ENCODE measurements around the gene CACNA1F. TPM values are rescaled to one million over a fixed set of nuclear protein-coding genes. Genes with fewer than 3 reads are reported as not detected.

Gene CACNA1F
- total and polyA plus RNA-seq, 9 of the 15 experiments (the other 6 are each of a cell fraction or from before 2014, with no cell fraction given) = under 0.01 to 0.41 (median 0.03) TPM; not detected in 3

GRCh38 chrX:49155900-49156837 is 77.0 kb downstream of the CACNA1F start:
- peak; percentile 88 to 95 (median 90) for DNase-seq (ENCODE audit: extremely low read depth in 1 of 4, low spot score in 3 of 4)
- Histone ChIP-seq H3K4me2 (ENCODE audit: insufficient read depth, low read length) (peak overlapping the region; percentile 89), H3K9me1 (ENCODE audit: control insufficient read depth, insufficient read depth, low read length) (no peaks in the 10 kb centered on the region), H3K27me3 (ENCODE audit: control insufficient read depth in 2 of 2, insufficient read depth in 2 of 2, low read length in 2 of 2) (no peaks in the 10 kb centered on the region), H3K79me2 (ENCODE audit: control insufficient read depth, insufficient read depth, low read length) (peaks cover 10% of the 10 kb centered on the region; the same call in 2 of the 3 replicates), H2AFZ (ENCODE audit: low read depth, low read length) (peak overlapping the region; percentile 88), H3K27ac (ENCODE audit: extremely low read depth, low read depth, low read length) (peak overlapping the region; percentile 91), H4K20me1 (replicated peaks; ENCODE audit: control insufficient read depth, insufficient read depth, low read length) (no peaks in the 10 kb centered on the region), H3K9ac (ENCODE audit: insufficient read depth in 1 of 2, low read depth in 2 of 2, low read length in 2 of 2) (peak overlapping the region; percentile 78 to 88), H3K4me3 (peak overlapping the region; percentile 44), H3K4me1 (replicated peaks in 1 of 2; ENCODE audit: control insufficient read depth in 2 of 2, insufficient read depth in 2 of 2, low read length in 2 of 2) (peaks cover 0 to 28% of the 10 kb centered on the region in 2 experiments; a peak in 4 of 5 replicates), H3K9me3 (replicated peaks; ENCODE audit: control insufficient read depth, insufficient read depth, low read depth, low read length) (no peaks in the 10 kb centered on the region; the same call in 1 of the 2 replicates), H3K36me3 (ENCODE audit: control insufficient read depth, insufficient read depth, low read length) (no peaks in the 10 kb centered on the region)
- intact Hi-C loops (cut with micrococcal nuclease) (no loop called here), in situ Hi-C loops (cut with MboI) (no loop called here)
- WGBS (ENCODE audit: insufficient coverage, low coverage, missing lambda C conversion rate) = 4% methylated on average over 35 of the region's 65 CpGs
- POLR2A ChIA-PET = interaction anchor here (0.6 to 1.5 kb wide), 3 partner anchors 11 to 16 kb away, joined by 3 read pairs; partner anchors contain the start of gene PLP2
- CTCF ChIA-PET (ENCODE audit: low intra/inter-chr PET ratio) = no interaction called here
- no peak for FAIRE-seq
- ATAC-seq = peak; percentile 91
- no TSS peak for BruUV-seq (replicated peaks)
- TF ChIP-seq SUPT5H (IDR thresholded peaks at IDR 0.05) = peak; percentile 73
- no peak for TF ChIP-seq ZNF644 (tag; IDR thresholded peaks at IDR 0.05; ENCODE audit: low read depth)
- 0 out of 4 replicates have a peak, but pooled peaks of 1 of the 2 experiments have one; percentile 8 for TF ChIP-seq KDM1A (IDR thresholded peaks at IDR 0.05)
- no peak for TF ChIP-seq ZNF444 (CRISPR knock-in tag; IDR thresholded peaks at IDR 0.05)
- TF ChIP-seq GTF2E2 (tag; IDR thresholded peaks at IDR 0.05) = 0 out of 2 replicates have a peak, but pooled peaks have one; percentile 34
- TF ChIP-seq TAF7 (tag; IDR thresholded peaks at IDR 0.05) = 0 out of 2 replicates have a peak, but pooled peaks have one; percentile 40
- TF ChIP-seq JUND (IDR thresholded peaks at IDR 0.05; ENCODE audit: borderline replicate concordance, low read depth, low read length) = peak; percentile 78
- peak; percentile 52; the same call in 2 of the 3 replicates for TF ChIP-seq JUND (tag; IDR thresholded peaks at IDR 0.05; ENCODE audit: borderline replicate concordance, low read depth, low read length)
- peak; percentile 23; the same call in 1 of the 2 replicates for TF ChIP-seq PATZ1 (CRISPR knock-in tag; IDR thresholded peaks at IDR 0.05; ENCODE audit: borderline replicate concordance)
- 0 out of 2 replicates have a peak, but pooled peaks have one; percentile 56 for TF ChIP-seq XRCC5 (IDR thresholded peaks at IDR 0.05; ENCODE audit: low read depth, low read length)
- no peak for TF ChIP-seq PCBP2 (IDR thresholded peaks at IDR 0.05; ENCODE audit: low read depth, low read length, poor library complexity, severe bottlenecking)
- peak; percentile 95 for TF ChIP-seq ETV5 (CRISPR knock-in tag; IDR thresholded peaks at IDR 0.05; ENCODE audit: low read depth)
- no peak for TF ChIP-seq ETV6 (IDR thresholded peaks at IDR 0.05; ENCODE audit: borderline replicate concordance in 1 of 2, low read depth in 2 of 2, low read length in 1 of 2)
- TF ChIP-seq ETV6 (CRISPR knock-in tag; IDR thresholded peaks at IDR 0.05; ENCODE audit: borderline replicate concordance) = peak; percentile 81; the same call in 1 of the 2 replicates
- TF ChIP-seq SIN3B (IDR thresholded peaks at IDR 0.05; ENCODE audit: low read depth) = no peak; the same call in 1 of the 2 replicates
- TF ChIP-seq PTTG1 (tag; IDR thresholded peaks at IDR 0.05; ENCODE audit: low read depth) = no peak
- no peak for TF ChIP-seq XRCC3 (IDR thresholded peaks at IDR 0.05)
- peak; percentile 90 for TF ChIP-seq ZNF232 (CRISPR knock-in tag; IDR thresholded peaks at IDR 0.05)
- no peak for TF ChIP-seq ZSCAN32 (CRISPR knock-in tag; IDR thresholded peaks at IDR 0.05)
- TF ChIP-seq BACH1 (tag; IDR thresholded peaks at IDR 0.05) = no peak
- TF ChIP-seq OTX1 (CRISPR knock-in tag; IDR thresholded peaks at IDR 0.05) = no peak
